HG02884 (cell line): ENCODE measurements around the gene MYBPC1.
A peak's percentile ranks its signal among the peaks of the same experiment; 100 is the strongest.

Experiments used
- ATAC-seq: cut with Tn5 transposase; IDR thresholded peaks from one replicate; pipeline ENCODE4 v1.9.1; 2021; ENCODE audit warnings: mild to moderate bottlenecking, moderate library complexity; ENCODE audit not compliant: unreplicated experiment

The MYBPC1 gene

GRCh38 chr12:101599771-101600484, 5.2 kb downstream of the MYBPC1 start:
- no peak for ATAC-seq

DNA sequence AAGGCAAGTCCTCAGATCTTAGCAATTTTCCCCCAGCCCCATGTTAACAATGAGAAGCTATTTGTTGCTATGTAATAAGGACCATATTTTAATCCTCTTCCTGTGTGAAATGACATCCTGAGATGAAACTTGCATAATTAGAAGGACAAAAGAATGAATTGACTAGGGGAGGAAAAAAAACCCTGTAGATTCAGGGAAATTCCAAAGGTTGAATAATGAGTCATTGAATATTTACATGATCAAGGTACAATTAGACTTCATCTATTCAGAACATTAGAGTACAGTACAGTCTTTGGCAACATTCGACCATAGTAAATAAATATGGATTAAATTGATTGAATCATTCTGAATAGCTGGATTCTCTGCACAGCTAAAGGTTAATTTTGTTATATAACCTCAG, 9.4 kb downstream of the MYBPC1 start:
- no peak for ATAC-seq

DNA sequence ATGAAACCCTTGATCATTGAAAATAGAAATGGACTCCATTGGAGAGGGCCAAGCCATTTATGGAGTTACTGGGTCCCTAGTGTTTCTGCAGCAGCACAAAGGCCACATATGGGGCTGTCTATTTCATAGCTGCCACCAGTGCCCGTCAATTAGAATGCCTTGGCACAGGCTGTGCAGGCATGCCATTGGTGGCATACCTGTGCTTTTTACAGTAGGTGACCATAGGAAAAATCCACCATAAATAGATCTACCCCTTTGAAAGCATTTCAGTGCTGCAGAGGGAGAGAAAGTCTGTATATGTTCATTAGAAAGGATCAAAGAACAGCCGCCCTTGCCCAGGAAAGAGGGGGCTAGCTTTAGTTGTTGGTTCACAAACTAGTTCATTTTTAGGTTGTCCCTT, 13.1 kb downstream of the MYBPC1 start:
- no peak for ATAC-seq

- ATAC-seq, result no peak
Measured at GRCh38 chr12:101608301-101609133, 13.7 kb downstream of the MYBPC1 start.

- ATAC-seq, result no peak
Measured at GRCh38 chr12:101609198-101609597, 14.4 kb downstream of the MYBPC1 start.

DNA sequence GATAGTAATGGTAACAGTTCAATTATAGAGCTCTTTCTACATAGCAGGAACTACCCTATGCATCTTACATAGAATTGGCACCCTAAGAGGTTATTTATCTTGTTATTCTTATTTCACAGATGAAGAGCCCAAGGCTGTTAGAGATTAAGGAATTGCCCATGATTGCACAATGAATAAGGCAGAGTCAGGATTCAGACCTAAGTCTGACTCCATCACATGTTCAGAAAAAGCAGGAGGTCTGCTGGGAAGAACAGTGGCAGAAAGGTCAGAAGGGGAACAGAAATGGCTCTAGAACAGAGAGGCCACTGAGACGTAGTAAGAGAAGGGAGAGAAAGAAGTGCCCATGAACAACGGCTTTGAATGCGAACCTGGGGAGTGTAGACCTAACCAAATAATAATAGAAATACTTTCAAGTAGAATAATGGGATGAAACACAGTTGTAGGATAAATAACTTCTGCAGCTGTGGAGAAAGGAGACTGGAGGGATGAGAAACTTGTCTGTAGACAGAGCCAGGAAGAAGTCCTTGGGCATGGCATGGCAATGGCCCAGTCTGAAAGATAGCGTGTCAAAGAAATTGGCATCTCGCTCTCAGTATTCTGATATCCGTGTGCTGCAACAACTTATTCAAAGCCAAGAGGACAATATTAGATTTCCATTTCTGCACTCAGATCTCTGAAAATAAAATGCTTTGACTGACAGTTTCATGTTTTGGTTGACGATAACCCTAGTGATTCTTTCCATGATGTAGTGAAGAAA, 17.6 kb downstream of the MYBPC1 start:
- no peak for ATAC-seq

- ATAC-seq, result no peak
Measured at GRCh38 chr12:101616027-101616494, 21.3 kb downstream of the MYBPC1 start.

- ATAC-seq, result no peak
Measured at GRCh38 chr12:101619026-101619786, 24.4 kb downstream of the MYBPC1 start.

DNA sequence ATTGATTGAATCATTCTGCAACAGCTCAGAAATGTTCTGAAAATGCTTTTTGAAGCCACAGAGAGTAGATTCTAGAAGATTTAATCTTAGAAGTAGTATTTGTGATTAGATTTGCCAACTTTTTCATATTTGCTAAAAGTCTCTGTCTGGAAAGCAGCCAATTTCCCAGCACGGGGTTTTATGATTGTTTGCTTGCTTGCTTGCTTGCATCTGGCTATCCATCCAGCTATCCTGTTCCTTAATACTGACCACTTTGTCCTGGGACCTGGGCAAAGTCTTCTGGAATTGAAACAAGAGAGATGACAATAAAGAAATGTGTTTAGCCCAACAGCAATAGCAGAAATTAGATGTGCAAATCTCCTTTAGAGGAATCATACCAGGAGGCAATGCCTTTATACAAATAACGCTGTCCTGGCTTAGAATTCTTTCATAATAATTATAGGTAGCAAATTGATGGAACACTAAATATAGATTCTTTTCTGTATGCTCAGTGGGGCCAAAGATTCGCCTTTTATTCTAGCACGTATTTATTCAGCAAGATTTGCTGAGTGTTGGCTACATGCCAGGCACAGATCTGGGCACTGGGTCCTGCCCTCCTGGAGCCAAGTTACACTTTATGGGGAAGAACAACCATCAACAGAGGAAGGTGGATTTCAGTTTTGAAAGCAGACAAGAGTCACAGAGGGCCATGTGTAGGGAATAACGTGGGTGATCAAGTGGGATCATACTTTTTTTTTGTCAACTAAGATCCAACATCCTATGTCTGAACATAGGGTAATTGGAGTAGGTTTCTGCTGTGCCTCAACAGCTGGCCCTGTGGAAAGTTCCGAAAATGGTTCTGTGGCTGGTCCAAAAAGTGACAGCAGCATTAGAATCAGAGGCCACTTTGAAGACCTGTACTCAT, 25.3 kb downstream of the MYBPC1 start:
- ATAC-seq, result no peak

- ATAC-seq, result no peak
Measured at GRCh38 chr12:101620762-101621133, 26.0 kb downstream of the MYBPC1 start.

DNA sequence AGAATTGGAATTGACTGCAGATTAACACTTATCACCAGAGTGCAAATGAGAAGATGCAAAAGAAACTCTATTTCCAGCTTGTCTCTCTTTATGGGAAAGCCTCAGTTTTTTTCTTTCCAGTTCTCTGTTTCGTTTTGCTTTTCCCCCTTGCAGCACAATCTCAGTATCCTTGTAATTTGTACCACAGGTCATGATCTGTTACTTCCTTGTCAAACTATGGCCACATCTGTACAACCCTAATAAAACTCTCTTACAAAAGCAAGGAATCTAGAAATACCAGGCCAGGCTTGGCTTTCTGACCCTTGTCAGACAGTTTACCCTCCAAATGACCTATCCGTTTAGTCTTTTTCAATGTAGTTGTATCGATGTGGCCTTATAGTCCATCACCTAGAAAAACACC, 33.9 kb downstream of the MYBPC1 start:
- no peak for ATAC-seq

- peak; percentile 94 for ATAC-seq
Measured at GRCh38 chr12:101634724-101635123, 40.0 kb downstream of the MYBPC1 start.

DNA sequence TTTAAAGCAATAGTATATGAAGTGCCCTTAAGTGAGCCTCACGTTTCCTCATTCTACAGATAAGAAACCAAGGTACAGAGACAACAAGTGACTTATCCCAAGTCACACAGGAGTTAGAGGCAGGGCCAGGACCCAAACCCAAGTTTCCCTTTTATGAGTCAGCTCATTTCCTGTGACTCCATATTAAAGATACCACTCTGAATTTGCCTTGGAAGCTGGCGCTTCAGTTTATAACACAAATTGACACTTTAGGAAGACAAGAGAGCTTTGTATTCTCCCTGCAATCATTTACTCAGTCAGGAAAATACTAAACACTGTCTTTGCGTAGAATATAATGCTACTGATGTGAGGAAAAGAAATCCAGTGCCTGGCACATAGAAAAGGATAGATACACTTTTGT, 43.2 kb downstream of the MYBPC1 start:
- no peak for ATAC-seq

DNA sequence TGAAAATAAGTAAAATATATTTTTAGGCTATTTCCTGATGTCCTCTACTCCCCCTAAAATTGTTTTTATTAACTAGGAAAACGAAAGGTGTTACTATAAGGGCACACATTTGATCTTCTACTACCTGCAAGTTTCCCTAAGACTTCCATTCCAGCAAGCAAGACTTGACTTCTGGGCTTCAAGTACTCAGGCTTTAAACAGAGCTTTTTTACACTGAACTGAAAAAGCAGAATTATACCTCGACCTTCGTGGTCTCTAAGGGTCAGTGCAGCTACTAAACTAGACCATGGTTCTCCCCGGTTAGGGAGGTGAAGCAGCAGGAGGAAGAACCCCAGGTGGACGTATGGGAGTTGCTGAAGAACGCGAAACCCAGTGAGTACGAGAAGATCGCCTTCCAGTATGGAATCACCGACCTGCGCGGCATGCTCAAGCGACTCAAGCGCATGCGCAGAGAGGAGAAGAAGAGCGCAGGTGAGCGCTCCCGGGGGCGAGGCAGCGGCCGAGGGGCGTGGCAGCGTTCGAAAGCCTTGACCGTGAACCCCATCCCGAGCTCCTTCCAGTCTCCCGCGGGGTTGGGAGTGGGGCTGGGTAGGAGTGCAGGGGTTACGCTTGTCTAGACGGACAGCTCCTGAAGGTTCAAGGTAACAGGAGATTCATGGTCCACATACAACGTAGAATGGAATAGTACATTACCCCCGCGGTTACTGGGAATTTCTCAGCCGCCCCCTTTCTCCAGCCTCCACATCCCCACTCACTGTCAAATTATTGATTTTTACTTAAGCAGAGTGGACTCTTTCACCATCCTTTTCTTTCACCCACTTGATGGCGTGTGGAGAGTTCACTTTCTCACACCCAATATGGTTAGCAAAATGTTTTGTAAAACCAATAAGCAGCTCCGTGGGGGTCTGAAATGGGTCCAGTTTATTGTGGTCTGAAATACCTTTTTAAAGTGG, 47.6 kb downstream of the MYBPC1 start:
- no peak for ATAC-seq

DNA sequence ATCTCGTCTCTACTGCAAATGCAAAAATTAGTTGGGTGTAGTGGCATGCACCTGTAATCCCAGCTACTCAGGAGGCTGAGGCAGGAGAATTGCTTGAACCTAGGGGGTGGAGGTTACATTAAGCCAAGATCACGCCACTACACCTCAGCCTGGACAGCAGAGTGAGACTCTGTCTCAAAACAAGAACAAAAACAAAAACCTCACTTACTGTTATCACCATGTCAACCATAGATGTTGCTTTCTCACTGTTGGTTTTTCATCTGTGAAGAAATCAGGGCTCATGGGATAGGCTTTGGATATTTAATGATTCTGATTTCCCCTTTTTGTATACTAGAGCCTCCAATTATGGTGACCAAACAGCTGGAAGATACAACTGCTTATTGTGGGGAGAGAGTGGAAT, 52.9 kb downstream of the MYBPC1 start:
- ATAC-seq, result no peak

- ATAC-seq, result no peak
Measured at GRCh38 chr12:101648195-101648594, 53.4 kb downstream of the MYBPC1 start.

DNA sequence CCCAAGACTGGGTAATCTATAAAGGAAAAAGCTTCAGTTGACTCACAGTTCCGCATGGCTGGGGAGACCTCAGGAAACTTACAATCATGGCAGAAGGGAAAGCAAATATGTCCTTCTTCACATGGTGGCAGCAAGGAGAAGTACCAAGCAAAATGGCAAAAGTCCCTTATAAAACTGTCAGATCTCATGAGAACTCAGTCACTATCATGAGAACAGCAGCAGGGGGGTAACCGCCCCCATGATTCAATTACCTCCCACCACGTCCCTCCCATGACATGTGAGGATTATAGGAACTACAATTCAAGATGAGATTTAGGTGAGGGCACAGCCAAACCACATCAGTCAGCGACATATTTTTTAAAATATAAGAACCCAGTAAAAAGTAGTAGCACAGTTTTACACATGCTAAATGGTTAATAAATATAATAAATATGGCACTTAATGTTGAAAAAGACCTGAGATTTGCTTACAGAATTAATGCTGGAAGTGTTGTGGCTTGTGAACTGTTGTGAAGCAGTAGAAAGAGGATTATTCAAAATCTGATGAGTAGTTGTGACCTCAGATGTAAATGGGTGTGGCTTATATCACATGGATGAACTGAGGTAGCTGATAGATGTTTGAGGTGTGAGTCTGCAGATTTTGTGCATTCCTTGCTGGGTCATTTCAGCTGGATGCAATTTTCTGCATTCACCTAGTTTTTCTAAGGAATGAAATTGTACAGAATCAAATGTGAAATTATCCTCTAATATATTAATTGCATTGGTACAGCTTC, 55.8 kb downstream of the MYBPC1 start:
- no peak for ATAC-seq

- ATAC-seq, result no peak
Measured at GRCh38 chr12:101653030-101653429, 58.3 kb downstream of the MYBPC1 start.
